HCT116 (cell line): ENCODE measurements around the gene NPW.

ENCODE experiments used
- ATF3 ChIP-seq: IDR thresholded peaks from 2 replicates; pipeline ENCODE4 v1.6.1; 2012
- CEBPB ChIP-seq: IDR thresholded peaks from 2 replicates; pipeline ENCODE4 v1.6.1; 2012; ENCODE audit warnings: low read depth
- CTCF ChIP-seq, 3 experiments: fragments of 200-600 bp in 1 of 3; sonication (generic) in 1 of 3; IDR thresholded peaks in 2 of 3; conservative IDR thresholded peaks in 1 of 3; 2 replicates each; pipeline ENCODE4 v1.5.1; 2012 to 2017; ENCODE audit warnings: low read depth in 2 of 3, low read length in 2 of 3, antibody characterized with exemption in 1 of 3, borderline replicate concordance in 1 of 3, control low read depth in 1 of 3, mild to moderate bottlenecking in 1 of 3, mixed read lengths in 1 of 3, mixed run types in 1 of 3, moderate library complexity in 1 of 3; ENCODE audit not compliant: insufficient read depth in 1 of 3
- EZH2phosphoT487 ChIP-seq: fragments of 200-600 bp; IDR thresholded peaks from 2 replicates; pipeline ENCODE4 v1.6.1; 2018; ENCODE audit warnings: antibody characterized with exemption, borderline replicate concordance
- FOSL1 ChIP-seq: IDR thresholded peaks from 2 replicates; pipeline ENCODE4 v1.6.1; 2012; ENCODE audit warnings: low read depth
- JUND ChIP-seq: IDR thresholded peaks from 2 replicates; pipeline ENCODE4 v1.6.1; 2012
- MAX ChIP-seq: IDR thresholded peaks from 2 replicates; pipeline ENCODE4 v1.6.1; 2012
- POLR2A ChIP-seq: IDR thresholded peaks from 2 replicates; pipeline ENCODE4 v1.7.0; 2011; ENCODE audit warnings: borderline replicate concordance; ENCODE audit not compliant: insufficient read depth, insufficient read length; ENCODE audit errors: extremely low read depth
- POLR2AphosphoS5 ChIP-seq: IDR thresholded peaks from 2 replicates; pipeline ENCODE4 v1.6.1; 2011; ENCODE audit warnings: mild to moderate bottlenecking, low read depth, low read length, moderate library complexity
- REST ChIP-seq: IDR thresholded peaks from 2 replicates; pipeline ENCODE4 v1.6.1; 2012; ENCODE audit warnings: low read depth
- SIN3A ChIP-seq: IDR thresholded peaks from 2 replicates; pipeline ENCODE4 v1.6.1; 2012; ENCODE audit warnings: low read depth
- SP1 ChIP-seq: IDR thresholded peaks from 2 replicates; pipeline ENCODE4 v1.6.1; 2012; ENCODE audit warnings: low read depth
- ZBTB33 ChIP-seq: IDR thresholded peaks from 2 replicates; pipeline ENCODE4 v1.6.1; 2011; ENCODE audit warnings: mild to moderate bottlenecking, low read length, moderate library complexity; ENCODE audit not compliant: insufficient replicate concordance; ENCODE audit errors: extremely low read depth
- ZNF274 ChIP-seq: fragments of 200-500 bp; sonication (Bioruptor generic); IDR thresholded peaks from 2 replicates; pipeline ENCODE4 v1.6.1; 2014; ENCODE audit warnings: mild to moderate bottlenecking, low read depth, low read length, inconsistent platforms

- TF ChIP-seq MAX: no peak
- TF ChIP-seq POLR2AphosphoS5: no peak
- no peak for TF ChIP-seq FOSL1
- TF ChIP-seq ZBTB33: no peak
- TF ChIP-seq JUND: no peak
- TF ChIP-seq ATF3: no peak
- TF ChIP-seq CEBPB: no peak
- TF ChIP-seq POLR2A: no peak
- TF ChIP-seq EZH2phosphoT487: no peak
- no peak for TF ChIP-seq SP1
- no peak for TF ChIP-seq CTCF (IDR thresholded peaks at IDR 0.05 in 2 of 3, conservative IDR thresholded peaks at IDR 0.05 in 1 of 3; ENCODE audit: borderline replicate concordance in 1 of 3, insufficient read depth in 1 of 3, low read depth in 2 of 3, low read length in 2 of 3)
- TF ChIP-seq REST: no peak
- TF ChIP-seq ZNF274: no peak
- TF ChIP-seq SIN3A: no peak
Measured at GRCh38 chr16:2037115-2037514, 17.5 kb downstream of the NPW start.
